22Rv1 (cell line): ENCODE measurements around the gene ENDOD1.
"Not testable (repeated sequence)": the region's sequence is repeated elsewhere in the genome, so short reads cannot be mapped to it uniquely, and the experiment has no call there.

Experiments
- ZFX ChIP-seq: fragments of 450-650 bp; IDR thresholded peaks from 2 replicates; pipeline ENCODE4 v1.6.1; 2017; ENCODE audit warnings: antibody characterized with exemption, borderline replicate concordance
- TF ChIP-seq, protein P1 (sequence below): fragments of 450-650 bp; IDR thresholded peaks from 2 replicates; pipeline ENCODE4 v1.5.1; 2017; ENCODE audit warnings: mild to moderate bottlenecking

GRCh38 chr11:95049122-95049521 lies 40.5 kb upstream of the ENDOD1 start, which contains the start of gene KDM4F:
- TF ChIP-seq, protein P1, sequence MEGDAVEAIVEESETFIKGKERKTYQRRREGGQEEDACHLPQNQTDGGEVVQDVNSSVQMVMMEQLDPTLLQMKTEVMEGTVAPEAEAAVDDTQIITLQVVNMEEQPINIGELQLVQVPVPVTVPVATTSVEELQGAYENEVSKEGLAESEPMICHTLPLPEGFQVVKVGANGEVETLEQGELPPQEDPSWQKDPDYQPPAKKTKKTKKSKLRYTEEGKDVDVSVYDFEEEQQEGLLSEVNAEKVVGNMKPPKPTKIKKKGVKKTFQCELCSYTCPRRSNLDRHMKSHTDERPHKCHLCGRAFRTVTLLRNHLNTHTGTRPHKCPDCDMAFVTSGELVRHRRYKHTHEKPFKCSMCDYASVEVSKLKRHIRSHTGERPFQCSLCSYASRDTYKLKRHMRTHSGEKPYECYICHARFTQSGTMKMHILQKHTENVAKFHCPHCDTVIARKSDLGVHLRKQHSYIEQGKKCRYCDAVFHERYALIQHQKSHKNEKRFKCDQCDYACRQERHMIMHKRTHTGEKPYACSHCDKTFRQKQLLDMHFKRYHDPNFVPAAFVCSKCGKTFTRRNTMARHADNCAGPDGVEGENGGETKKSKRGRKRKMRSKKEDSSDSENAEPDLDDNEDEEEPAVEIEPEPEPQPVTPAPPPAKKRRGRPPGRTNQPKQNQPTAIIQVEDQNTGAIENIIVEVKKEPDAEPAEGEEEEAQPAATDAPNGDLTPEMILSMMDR = not testable (repeated sequence)
- not testable (repeated sequence) for TF ChIP-seq ZFX
